Erythroblast (primary cell): ENCODE measurements around the gene MATCAP1.

Experiments
- DNase-seq, 2 experiments: peaks; one replicate each; lab custom pipeline; 2025; lab: John Stamatoyannopoulos, UW
- GATA1 ChIP-seq: IDR thresholded peaks from 2 replicates; pipeline ENCODE4 v1.6.1; 2011; ENCODE audit warnings: low read depth, mild to moderate bottlenecking, control low read depth, low read length, moderate library complexity
- POLR2A ChIP-seq: IDR thresholded peaks from 2 replicates; pipeline ENCODE4 v1.6.1; 2011; ENCODE audit warnings: mild to moderate bottlenecking, low read length

Gene MATCAP1

DNA sequence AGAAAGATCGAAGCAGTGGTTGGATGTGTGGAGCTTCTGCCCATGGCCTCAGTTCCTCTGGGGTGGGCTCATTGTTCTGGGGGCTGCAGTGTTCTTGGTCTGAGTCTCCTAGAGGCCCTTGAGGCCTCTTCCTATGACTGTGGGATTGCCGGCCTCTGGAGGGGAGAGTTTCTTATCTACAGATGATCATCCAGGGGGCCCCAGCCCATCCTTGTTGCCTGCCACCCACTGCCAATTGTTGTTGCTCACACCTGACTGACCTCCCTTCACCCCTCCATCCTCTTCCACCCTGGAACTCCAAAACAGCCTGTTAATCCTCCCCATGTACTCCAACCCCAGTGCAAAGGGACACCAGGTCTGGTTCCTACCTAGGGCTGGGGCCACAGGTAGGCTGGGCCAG lies 38.8 kb downstream of the MATCAP1 start:
- TF ChIP-seq POLR2A, result no peak
- TF ChIP-seq GATA1, result no peak
- no peak for DNase-seq

DNA sequence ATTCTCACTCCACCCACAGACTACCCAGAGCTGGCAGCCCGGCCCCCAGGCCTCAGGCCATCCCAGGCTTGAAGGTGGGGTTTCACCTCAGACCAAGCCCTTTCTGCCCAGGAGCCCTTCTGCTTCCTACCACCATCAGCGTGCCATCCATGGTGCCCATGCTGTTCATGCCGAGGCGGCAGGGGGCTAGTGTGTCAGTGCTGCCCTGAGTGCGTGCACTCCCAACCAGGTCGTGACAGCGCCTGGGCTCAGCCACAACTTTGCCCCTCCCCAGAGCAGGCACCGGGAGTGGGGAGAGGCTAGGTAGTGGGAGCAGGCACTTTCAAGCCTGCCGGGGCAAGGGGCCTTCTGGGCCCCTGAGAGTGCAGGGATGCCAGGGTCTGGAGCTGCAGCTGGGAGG lies 41.4 kb downstream of the MATCAP1 start:
- TF ChIP-seq POLR2A, result no peak
- no peak for TF ChIP-seq GATA1
- DNase-seq, result no peak

DNA sequence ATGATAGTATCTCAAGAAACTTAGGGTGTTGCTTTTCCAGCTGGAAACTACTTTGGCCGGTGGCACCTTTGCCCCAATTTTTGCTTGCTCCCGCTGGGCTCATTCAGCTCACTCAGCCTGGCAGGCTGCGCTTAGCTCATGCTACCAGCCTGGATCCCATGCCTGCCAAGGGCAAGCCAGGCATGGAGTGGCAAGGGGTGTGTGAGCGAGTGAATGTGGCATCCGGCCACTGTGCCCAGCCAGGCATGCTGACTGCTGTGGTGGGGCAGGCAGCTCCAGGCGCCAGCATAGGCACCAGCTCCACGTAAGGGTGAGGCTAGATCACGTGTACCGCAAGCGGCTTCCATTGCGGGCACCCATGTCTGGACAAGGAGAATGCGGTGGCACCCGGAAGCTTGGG lies 42.4 kb downstream of the MATCAP1 start:
- DNase-seq, result no peak
- TF ChIP-seq GATA1 (no peak), POLR2A (no peak)

DNA sequence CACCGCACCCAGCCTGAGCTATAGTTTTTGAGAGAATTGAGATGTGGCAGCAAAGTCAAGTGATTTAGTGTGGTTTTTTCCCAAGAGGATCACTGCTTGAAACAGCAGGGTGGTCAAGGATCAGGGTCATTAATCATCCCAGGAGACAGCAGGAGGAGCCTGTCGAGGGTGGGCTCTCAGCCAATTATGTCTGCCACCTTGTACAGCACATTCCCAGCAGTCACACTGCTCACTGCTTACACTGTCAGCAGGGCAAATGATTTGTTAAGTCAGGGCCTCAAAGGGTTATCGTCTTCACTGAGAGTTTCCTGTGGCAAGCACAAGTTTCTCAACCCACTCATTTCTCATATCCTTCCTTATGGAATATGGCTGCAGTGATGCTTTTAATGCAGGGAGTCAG lies 46.2 kb downstream of the MATCAP1 start:
- DNase-seq, result no peak

DNA sequence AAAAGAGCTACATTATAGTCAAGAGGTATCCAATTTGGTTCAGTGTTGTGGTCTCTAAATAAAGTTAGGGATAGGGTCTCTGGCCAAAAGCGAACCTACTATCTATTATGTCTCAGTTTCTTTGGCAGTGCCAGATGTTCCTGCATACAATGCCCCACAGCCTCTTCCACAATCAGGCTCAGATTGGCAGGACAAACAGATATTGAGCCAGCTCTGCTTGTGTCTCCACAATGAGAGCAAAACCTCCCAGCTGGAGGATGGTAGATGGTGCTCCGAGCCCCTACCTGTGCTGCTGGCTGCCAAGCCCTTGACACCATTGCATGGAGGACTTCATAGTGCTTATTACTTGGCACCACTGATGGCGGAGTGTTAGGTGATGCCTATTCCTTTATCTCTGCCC lies 54.3 kb downstream of the MATCAP1 start:
- no peak for DNase-seq
- no peak for TF ChIP-seq GATA1
- no peak for TF ChIP-seq POLR2A

More for the DNA sequence above, 46.2 kb downstream of the MATCAP1 start:
- TF ChIP-seq POLR2A (no peak), GATA1 (no peak)

DNA sequence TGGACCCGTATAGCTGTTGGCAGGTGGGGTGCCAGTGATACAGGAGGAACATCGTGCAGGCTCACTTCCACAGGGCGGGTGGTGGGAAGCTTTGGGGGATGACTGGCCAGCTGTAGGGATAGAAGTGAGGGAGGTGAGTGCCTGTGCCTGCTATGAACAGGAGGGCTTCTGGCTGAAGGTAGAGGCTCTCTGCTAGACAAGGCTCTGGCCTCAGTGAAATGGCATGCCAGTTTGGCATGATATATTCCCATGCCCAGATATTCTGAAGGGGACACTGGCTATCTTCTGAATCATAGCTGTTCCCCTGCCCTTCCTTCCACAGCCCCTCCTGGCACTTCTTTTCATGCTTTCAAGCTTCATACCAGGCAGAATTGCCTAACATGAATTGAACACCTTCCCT lies 54.9 kb downstream of the MATCAP1 start:
- no peak for DNase-seq
- TF ChIP-seq GATA1 (no peak), POLR2A (no peak)

GRCh38 chr16:67128417-67128816 lies 55.3 kb downstream of the MATCAP1 start:
- DNase-seq, result no peak
- TF ChIP-seq GATA1, result no peak
- TF ChIP-seq POLR2A, result no peak
